Measurements from ENCODE around the gene GPR75.
"Not testable (repeated sequence)": the region's sequence is repeated elsewhere in the genome, so short reads cannot be mapped to it uniquely, and the experiment has no call there.

The GPR75 gene

DNA sequence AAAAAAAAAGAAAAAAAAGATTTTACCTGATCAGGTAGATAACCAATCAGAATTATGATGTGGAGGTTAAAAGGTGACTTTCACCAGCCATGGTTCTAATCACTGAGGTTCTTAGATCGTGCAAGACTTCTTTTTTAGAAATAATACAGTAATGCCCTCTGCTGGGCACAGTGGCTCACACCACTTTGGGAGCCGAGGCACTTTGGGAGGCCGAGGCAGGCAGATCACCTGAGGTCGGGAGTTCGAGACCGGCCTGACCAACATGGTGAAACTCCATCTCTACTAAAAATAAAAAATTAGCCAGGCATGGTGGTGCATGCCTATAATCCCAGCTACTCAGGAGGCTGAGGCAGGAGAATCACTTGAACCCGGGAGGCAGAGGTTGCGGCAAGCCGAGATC is 36.1 kb downstream of the GPR75 start:
- not testable (repeated sequence) for H3K27ac ChIP-seq
- TF ChIP-seq, protein P1, sequence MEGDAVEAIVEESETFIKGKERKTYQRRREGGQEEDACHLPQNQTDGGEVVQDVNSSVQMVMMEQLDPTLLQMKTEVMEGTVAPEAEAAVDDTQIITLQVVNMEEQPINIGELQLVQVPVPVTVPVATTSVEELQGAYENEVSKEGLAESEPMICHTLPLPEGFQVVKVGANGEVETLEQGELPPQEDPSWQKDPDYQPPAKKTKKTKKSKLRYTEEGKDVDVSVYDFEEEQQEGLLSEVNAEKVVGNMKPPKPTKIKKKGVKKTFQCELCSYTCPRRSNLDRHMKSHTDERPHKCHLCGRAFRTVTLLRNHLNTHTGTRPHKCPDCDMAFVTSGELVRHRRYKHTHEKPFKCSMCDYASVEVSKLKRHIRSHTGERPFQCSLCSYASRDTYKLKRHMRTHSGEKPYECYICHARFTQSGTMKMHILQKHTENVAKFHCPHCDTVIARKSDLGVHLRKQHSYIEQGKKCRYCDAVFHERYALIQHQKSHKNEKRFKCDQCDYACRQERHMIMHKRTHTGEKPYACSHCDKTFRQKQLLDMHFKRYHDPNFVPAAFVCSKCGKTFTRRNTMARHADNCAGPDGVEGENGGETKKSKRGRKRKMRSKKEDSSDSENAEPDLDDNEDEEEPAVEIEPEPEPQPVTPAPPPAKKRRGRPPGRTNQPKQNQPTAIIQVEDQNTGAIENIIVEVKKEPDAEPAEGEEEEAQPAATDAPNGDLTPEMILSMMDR (IDR thresholded peaks at IDR 0.05), result peak; percentile 57

DNA sequence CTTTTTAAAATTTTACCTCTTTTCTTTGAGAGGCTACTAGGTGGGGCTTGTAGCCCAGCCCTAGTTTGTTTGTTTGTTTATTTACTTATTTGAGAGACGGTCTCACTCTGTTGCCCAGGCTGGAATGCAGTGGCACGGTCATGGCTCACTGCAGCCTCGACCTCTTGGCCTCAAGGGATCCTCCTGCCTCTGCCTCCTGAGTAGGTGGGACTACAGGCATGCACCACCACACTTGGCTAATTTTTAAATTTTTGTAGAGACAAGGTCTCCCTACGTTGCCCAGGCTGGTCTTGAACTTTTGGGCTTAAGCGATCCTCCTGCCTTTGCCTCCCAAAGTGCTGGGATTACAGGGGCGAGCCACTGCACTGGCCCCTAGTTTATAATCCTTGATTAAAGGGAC is 38.0 kb downstream of the GPR75 start:
- TF ChIP-seq ZFX (IDR thresholded peaks at IDR 0.05; ENCODE audit: borderline replicate concordance), result no peak
- TF ChIP-seq, protein P1 (IDR thresholded peaks at IDR 0.05), result no peak

GRCh38 chr2:53820711-53821110 is 39.1 kb downstream of the GPR75 start:
- H3K27ac ChIP-seq, result no peak overlapping the region
- TF ChIP-seq ZFX (IDR thresholded peaks at IDR 0.05; ENCODE audit: borderline replicate concordance), result no peak

More for the DNA sequence above, 38.0 kb downstream of the GPR75 start:
- H3K27ac ChIP-seq, result no peak overlapping the region

DNA sequence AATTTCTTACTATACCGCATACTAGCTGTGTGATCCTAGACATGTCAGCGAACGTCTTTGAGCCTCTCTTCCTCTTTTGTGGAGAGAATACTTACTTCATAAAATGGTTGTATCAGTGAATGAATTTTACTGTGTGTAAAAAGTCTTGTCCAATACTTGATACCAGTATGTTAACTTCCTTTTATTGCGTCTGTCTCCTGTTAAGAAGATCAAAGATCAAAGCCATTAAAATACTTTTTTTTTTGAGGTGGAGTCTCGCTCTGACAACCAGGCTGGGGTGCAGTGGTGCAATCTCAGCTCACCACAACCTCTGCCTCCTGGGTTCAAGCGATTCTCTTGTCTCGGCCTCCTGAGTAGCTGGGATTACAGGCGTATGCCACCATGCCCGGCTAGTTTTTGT is 39.7 kb downstream of the GPR75 start:
- H3K27ac ChIP-seq, result no peak overlapping the region
- no peak for TF ChIP-seq ZFX (IDR thresholded peaks at IDR 0.05; ENCODE audit: borderline replicate concordance)
- TF ChIP-seq, protein P1 (IDR thresholded peaks at IDR 0.05), result no peak

GRCh38 chr2:53819634-53820033 is 40.1 kb downstream of the GPR75 start:
- TF ChIP-seq, protein P1 (IDR thresholded peaks at IDR 0.05), result no peak
- TF ChIP-seq ZFX (IDR thresholded peaks at IDR 0.05; ENCODE audit: borderline replicate concordance), result no peak
- no peak overlapping the region for H3K27ac ChIP-seq

DNA sequence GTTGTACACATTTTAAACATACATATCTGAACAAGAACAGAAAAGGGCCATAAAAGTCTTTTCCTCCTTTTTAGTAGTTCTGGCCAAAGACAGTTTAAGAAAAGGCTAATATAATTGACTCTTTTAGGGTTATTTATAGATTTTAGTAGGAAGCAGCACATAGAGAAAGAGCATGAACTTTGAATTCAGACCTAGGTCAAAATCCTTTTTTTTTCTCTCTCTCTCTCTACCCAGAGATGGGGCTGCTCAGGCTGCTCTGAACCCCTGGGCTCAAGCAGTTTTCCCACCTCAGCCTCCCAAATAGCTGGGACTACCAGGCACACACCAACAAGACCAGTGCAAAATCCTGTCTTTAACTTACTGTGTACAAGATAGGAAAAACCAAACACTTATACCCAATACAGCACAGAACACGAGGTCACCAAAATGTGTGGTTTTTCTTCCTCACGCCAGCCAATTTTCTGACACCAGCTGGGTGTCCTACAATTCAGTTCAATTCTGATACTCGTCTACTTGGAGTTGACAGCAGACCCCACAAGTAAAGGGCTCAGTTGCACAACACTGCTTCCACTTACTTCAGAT is 40.8 kb downstream of the GPR75 start:
- TF ChIP-seq, protein P1 (IDR thresholded peaks at IDR 0.05), result no peak
- TF ChIP-seq ZFX (IDR thresholded peaks at IDR 0.05; ENCODE audit: borderline replicate concordance), result no peak
- H3K27ac ChIP-seq, result no peak overlapping the region

- no peak for TF ChIP-seq ZFX (IDR thresholded peaks at IDR 0.05; ENCODE audit: borderline replicate concordance)
- TF ChIP-seq, protein P1 (IDR thresholded peaks at IDR 0.05), result no peak
Observed at GRCh38 chr2:53813151-53813550, 46.6 kb downstream of the GPR75 start.

DNA sequence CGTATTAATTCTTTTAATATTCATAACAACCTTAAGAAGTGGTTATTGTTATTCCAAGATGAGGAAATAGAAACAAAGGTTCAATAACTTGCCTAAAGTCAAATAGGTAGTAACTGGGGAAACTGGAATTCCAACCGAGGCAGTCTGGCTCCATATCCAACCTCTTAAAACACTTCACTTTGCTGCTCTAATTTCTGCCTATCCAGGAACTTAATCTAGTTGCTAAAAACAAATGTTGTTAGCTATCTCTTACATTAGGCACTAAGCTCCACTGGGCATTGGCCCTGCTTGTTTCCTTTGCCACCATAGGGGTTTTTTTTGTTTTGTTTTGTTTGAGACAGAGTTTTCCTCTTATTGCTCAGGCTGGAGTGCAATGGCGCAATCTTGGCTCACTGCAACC is 48.2 kb downstream of the GPR75 start:
- H3K27ac ChIP-seq, result no peak overlapping the region
- TF ChIP-seq, protein P1 (IDR thresholded peaks at IDR 0.05), result no peak
- no peak for TF ChIP-seq ZFX (IDR thresholded peaks at IDR 0.05; ENCODE audit: borderline replicate concordance)

More at GRCh38 chr2:53813151-53813550, 46.6 kb downstream of the GPR75 start:
- H3K27ac ChIP-seq, result no peak overlapping the region
